Upper lobe of left lung (tissue), 4 donors: ENCODE results near the gene SYT6.

ENCODE experiments used
- CTCF ChIP-seq, 6 experiments: fragments of 450-650 bp in 4 of 6; fragments of 200-600 bp in 2 of 6; sonication (generic) in 2 of 6; IDR thresholded peaks; one replicate each; pipeline ENCODE4 v1.5.1; 2016 to 2019; ENCODE audit warnings: antibody characterized with exemption in 6 of 6
- EP300 ChIP-seq, 4 donors: sonication (generic); formaldehyde crosslinking; IDR thresholded peaks; one replicate each; pipeline ENCODE4 v1.5.1; 2017; ENCODE audit warnings: antibody characterized with exemption in 4 of 4, control low read depth in 2 of 4
- POLR2A ChIP-seq, 4 donors: fragments of 450-650 bp; IDR thresholded peaks; one replicate each; pipeline ENCODE4 v1.5.1; 2016 to 2017; ENCODE audit warnings: antibody characterized with exemption in 4 of 4, mild to moderate bottlenecking in 2 of 4
- POLR2AphosphoS5 ChIP-seq, 2 donors: sonication (generic); formaldehyde crosslinking; IDR thresholded peaks; one replicate each; pipeline ENCODE4 v1.5.1; 2017; ENCODE audit warnings: antibody characterized with exemption in 2 of 2

GRCh38 chr1:114109981-114110380 is 43.7 kb downstream of the SYT6 start:
- TF ChIP-seq CTCF (IDR thresholded peaks at IDR 0.05) (no peak), POLR2AphosphoS5 (IDR thresholded peaks at IDR 0.05) (no peak), POLR2A (IDR thresholded peaks at IDR 0.05) (no peak), EP300 (IDR thresholded peaks at IDR 0.05) (no peak)
